ENCODE results near the gene TEX261.
A peak's percentile ranks its signal among the peaks of the same experiment; 100 is the strongest.

Gene TEX261

GRCh38 chr2:70981421-70981820 is 13.3 kb downstream of the TEX261 start:
- no peak for DNase-seq (ENCODE audit: low spot score)

GRCh38 chr2:70979626-70980025 is 15.0 kb downstream of the TEX261 start:
- no peak for DNase-seq (ENCODE audit: low spot score)

- DNase-seq (ENCODE audit: low spot score) = no peak
Measured at GRCh38 chr2:70979180-70979488, 15.5 kb downstream of the TEX261 start.

DNA sequence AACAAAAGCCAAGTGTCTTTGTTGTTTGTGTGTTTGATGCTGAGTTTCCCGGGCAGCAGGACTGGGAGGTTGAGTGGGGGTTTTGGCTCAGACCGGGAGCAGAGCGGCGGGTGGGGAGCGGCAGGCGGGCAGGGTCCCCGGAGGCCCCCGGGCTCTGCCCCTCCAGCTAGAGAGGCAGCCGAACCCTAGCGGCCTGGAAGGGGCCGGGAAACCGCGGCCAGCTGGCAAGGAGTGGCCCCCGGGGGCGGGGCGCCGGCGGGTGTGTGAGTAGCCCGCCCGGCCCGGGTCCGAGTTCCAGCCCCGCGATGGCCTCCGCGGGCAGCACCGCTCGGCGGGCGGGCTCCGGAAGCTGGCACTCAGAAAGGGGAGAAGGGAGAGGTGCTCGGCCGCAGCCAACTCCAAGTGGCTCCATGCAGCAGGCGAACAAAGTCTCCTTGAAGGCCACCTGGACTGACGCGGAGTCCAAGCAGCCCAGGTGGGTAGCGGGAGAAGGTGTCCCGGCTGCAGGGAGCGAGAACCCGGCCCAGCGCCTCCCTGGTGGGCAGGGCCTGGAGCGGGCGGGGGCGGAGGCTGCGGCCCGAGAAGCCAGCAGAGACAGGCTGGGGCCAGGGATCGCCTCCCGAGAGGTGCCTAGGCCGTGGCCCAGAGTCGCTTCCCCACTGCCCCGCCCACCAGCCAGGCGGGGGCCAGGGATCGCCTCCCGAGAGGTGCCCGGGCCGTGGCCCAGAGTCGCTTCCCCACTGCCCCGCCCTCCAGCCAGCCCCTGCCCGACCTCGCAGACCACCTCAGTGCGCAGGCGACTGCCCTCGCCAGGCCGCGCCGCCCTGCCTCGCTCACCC is 16.1 kb downstream of the TEX261 start, which contains the start of gene ANKRD53:
Gene ANKRD53, plus strand, starts transcription at position 290 of the 839 bp plus-strand sequence. Its CDS starts 16 bp downstream, at position 306.
- DNase-seq (ENCODE audit: low spot score) = peak; percentile 50

GRCh38 chr2:70977605-70978205 is 17.0 kb downstream of the TEX261 start:
- peak; percentile 43 for DNase-seq (ENCODE audit: low spot score)

DNA sequence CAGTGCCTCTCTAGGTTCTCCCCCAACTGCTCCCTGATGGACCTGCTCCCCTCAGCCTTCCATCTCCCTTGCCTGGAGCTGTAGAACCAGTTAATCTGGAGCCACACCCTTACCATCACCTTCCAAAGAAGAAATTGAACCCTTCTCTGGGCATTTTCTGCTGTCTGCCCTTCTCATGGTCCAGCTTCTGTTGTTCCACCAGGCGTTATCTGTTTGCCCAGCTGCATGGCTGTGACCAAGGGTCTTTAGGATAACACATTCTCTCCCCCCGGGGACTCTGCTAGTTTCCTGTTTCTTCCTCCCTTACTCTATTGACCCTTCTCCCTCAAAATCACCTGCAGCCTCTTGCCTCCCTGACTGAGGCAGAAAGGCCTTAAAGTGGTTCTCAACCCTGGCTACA is 19.4 kb downstream of the TEX261 start:
- DNase-seq (ENCODE audit: low spot score) = no peak

DNA sequence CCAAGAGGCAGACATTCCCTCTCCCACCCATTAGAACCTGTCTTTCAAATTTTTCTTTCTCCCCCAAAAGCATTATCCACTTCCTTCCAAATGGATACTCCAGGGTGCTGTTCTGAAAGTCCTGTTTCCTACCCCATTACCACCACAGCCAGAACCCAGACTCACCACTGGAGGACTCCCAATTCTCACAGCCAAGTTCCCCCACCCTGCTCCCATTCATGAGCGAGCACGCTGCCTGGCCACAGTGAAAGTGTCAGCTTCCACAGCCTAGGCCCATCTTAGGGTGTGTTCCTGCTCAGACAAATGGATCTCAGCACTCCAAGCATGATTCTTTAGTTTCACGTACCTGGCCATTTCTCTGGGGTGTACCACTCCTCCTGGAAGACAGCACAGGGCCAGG is 20.1 kb downstream of the TEX261 start:
- no peak for DNase-seq (ENCODE audit: low spot score)

DNA sequence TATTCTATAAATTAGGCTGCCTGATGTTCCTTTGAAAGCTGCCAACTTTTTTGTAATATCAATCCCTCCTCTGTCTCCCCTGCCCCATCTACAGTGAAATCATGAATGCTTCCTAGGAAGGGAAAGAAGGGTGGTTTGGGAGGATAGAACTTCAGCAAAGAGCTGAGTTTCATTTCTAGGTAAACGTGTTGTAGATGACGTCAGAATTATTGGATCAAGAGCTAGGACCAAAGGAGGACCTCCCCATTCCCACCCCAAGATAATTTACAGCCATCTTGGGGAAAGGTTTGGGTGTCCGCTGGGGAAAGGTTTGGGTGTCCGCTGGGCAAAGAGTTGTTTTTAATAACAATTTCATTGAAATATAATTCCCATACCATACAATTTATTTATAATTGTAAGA is 27.5 kb downstream of the TEX261 start:
- no peak for DNase-seq (ENCODE audit: low spot score)

DNA sequence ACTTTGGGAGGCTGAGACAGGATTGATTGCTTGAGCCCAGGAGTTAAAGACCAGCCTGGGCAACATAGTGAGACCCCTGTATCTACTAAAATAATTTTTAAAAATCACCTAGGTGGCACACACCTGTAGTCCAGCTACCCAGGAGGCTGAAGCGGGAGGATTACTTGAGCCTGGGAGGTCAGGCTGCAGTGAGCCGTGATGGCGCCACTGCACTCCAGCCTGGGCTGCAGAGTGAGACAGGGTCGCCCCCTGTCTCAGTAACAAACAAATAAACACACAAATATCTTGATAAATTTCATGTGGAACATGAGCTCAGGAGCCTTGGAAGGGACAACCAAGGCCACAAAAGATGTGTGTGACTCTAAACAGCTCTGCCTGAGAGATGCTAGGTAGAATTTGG is 28.0 kb downstream of the TEX261 start:
- no peak for DNase-seq (ENCODE audit: low spot score)

DNA sequence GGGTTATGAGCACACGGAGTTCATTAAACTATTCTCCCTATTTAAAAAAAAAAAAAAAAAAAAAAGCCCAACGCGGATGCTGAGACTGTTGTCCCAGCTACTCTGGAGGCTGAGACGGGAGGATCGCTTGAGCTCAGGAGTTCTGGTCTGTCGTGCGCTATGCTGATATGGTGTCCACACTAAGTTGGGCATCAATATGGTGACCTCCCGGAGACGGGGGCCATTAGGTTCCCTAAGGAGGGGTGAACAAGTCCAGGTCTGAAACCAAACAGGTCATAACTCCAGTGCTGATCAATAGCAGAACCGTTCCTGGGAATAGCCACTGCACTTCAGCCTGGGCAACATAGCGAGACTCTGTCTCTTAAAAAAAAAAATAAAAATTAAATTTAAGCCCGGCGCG is 29.2 kb downstream of the TEX261 start:
- DNase-seq (ENCODE audit: low spot score) = no peak

DNA sequence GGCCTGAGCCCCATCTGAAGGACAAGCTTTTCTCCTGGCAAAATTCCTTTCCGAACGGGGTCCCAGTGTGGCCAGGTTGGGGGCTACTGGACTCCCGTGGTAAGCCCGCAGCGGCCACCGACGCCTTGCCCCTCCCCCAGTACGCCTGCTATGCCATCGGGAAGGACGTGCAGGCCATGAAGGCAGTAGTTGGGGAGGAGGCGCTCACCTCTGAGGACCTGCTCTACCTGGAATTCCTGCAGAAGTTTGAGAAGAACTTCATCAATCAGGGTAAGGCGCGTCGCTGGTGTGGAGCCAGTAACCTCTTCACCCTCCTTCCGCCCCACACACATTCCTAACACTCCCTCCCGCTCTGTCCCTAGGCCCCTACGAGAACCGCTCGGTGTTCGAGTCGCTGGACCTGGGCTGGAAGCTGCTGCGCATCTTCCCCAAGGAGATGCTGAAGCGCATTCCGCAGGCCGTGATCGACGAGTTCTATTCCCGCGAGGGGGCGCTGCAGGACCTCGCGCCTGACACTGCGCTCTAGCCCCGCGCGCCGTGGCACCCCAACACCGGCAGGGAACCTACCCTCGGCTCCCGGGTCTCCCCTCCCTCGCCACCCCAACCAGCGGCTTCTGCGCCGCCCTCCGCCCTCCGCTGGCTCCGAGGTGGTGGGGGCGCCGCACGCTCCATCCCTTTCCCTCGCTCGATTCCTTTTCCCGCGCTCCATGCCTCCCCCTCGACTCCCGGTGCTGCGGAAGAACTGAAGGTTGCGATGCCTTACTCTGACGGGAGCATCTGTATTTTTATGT is 29.9 kb downstream of the TEX261 start:
- DNase-seq (ENCODE audit: low spot score) = peak; percentile 89

DNA sequence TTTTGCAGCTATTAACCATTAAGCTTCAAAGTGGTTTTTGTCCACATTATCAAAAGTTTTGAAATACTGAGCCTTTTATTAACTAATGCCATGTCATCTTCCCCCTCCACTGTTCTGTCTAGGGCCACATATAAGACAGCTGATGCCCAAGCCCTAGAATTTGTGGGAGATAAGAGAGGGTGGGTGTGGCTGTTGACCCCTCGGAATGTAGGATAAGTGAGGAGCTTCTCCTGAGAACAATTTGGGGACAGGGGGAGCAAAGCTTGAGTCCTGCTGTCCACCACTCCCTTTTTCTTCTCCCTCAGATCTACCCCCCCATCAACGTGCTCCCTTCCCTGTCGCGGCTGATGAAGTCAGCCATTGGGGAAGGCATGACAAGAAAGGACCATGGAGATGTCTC is 30.5 kb downstream of the TEX261 start:
- DNase-seq (ENCODE audit: low spot score) = no peak

DNA sequence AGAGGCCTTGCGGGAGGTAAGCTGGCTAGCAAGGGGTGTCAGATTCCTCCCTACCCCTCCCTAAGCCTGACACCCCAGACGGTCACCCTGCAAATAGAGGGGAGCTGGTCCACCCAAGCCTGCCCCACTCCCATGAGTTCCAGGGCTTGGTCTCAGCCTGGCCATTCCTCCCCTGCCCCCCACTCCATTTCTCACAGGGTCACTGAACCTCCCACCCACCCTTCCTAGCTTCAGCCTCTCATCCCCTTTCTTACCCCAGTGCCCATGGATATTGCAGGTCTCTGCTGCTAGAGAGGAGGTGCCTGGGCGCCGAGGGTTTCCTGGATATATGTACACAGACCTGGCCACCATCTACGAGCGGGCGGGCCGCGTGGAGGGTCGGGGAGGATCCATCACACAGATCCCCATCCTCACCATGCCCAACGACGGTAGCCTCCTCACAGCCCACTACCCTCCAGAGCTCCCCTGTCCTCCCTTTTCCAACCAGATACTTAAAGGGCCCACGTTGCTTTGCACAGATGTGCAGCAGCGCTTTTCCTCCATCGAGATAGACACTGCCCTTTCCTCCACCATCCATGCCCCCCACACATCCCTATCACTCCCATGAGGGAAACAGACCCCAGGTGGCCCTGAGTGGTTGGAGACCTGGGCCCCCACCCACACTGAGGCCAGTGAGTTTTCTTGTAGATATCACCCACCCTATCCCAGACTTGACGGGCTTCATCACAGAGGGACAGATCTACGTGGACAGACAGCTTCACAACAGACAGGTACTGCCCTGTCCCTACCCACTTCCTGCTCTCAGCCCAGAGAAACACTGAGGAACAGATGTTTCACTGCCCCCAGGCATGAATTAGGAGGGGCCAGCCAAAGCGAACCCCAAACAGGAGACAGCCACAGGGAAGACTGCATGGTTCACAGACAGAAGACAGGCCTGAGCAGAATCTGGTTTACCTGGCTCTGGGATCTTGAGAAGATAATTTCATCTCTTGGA is 31.5 kb downstream of the TEX261 start:
- no peak for DNase-seq (ENCODE audit: low spot score)

DNA sequence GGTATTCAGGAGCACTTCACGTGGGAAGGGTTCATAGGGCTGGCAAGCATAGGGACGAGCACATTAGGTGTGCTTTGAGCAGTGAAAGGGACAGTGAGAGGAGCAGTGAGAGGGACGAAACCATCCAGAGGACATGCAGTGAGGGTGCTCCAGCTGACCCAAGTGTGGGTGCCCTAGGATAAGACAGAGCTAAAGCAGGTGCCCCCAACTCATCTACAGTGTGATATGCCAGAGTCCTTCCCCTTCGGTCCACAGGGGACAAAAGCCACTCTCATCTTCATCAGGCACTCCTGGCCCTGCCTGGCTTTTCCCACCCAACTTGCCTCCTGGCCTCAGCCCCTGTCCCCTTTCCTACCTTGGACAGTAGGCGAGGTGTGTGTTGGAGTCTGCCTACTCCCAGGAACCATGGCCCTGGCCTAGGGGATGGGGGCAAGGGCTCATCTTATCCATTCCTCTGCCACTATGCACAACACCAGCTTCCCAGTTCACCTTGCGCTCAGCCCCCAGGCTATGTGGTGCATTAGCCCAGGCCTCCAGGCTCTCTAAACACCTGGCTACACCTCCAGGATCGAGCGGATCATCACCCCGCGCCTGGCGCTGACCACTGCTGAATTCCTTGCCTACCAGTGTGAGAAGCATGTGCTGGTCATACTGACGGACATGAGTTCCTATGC is 32.3 kb downstream of the TEX261 start:
- no peak for DNase-seq (ENCODE audit: low spot score)

DNA sequence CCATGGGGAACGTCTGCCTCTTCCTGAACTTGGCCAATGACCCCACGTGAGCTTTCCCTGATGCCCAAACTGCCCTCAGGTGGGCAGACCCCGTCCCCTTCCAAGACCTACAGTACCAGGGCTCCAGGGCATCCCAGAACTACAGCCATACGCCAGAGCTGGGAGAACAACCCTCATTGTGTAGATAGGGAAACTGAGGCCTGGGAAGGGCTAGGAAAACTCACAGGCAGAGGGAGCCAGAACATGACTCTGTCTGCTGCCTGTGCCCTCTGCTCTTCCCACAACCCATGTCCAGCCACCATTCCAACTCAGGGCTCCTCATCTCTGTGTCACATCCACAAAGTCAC is 33.1 kb downstream of the TEX261 start:
- no peak for DNase-seq (ENCODE audit: low spot score)

GRCh38 chr2:70960833-70961647 is 33.6 kb downstream of the TEX261 start:
- DNase-seq (ENCODE audit: low spot score) = no peak

- no peak for DNase-seq (ENCODE audit: low spot score)
Measured at GRCh38 chr2:70959851-70960832, 34.5 kb downstream of the TEX261 start.

DNA sequence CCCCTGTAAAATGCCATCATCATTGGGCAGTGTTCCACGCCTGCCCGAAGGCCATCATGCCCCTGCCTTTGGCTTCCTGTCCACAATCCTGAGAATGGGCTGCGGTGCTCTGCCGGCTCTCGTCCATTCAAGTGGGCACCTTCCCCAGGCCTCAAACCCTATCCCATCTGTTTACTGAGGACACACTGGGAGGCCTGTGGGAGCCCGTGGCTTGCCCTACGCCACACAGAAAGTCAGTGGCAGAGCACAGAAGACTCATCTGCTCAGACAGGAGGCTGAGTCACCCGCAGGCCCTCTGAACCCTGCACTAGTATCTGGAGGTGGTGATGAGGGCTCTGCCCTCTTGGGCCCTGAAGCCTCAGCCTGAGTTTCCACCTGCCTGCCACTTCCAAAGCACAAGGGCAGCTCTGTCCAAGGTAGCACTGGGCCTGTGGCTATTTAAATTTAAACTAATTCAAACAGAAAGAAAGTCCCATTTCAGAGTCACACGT is 35.4 kb downstream of the TEX261 start:
- DNase-seq (ENCODE audit: low spot score) = no peak

- no peak for DNase-seq (ENCODE audit: low spot score)
Measured at GRCh38 chr2:70958759-70959158, 35.9 kb downstream of the TEX261 start.
